Heart left ventricle (tissue), 16 donors: Measurements from ENCODE around the gene RALGPS1. TPM values are rescaled to one million over a fixed set of nuclear protein-coding genes. Genes with fewer than 3 reads are reported as not detected.

Experiments
- ATAC-seq, 4 donors: fragments of 200-7000 bp; cut with Tn5 transposase; one replicate each; pipeline ENCODE4 v1.9.1; 2020 to 2022; ENCODE audit warnings: moderate library complexity in 4 of 4, mild to moderate bottlenecking in 3 of 4, moderate number of reproducible peaks in 1 of 4
- DNase-seq, 5 donors: peaks; one replicate each; pipeline ENCODE4 v3.0.0-alpha.2; 2020
- H3K27ac ChIP-seq, 12 donors: fragments of 200-600 bp; sonication (generic) in 4 of 12; one replicate each; pipeline versions ENCODE4 v1.5.0 to v1.8.0; 2016 to 2022; ENCODE audit warnings: mild to moderate bottlenecking in 2 of 12
- H3K27me3 ChIP-seq, 9 donors: fragments of 200-600 bp; sonication (generic) in 2 of 9; one replicate each; pipeline versions ENCODE4 v1.5.1 to v1.8.0; 2016 to 2022; ENCODE audit warnings: mild to moderate bottlenecking in 3 of 9
- H3K36me3 ChIP-seq, 9 donors: fragments of 200-600 bp; sonication (generic) in 2 of 9; one replicate each; pipeline versions ENCODE4 v1.5.0 to v1.8.0; 2018 to 2022; ENCODE audit warnings: mild to moderate bottlenecking in 2 of 9
- H3K4me1 ChIP-seq, 12 donors: fragments of 200-600 bp; sonication (generic) in 4 of 12; one replicate each; pipeline versions ENCODE4 v1.5.0 to v1.8.0; 2016 to 2022; ENCODE audit warnings: mild to moderate bottlenecking in 3 of 12
- H3K4me3 ChIP-seq, 12 donors: fragments of 200-600 bp; sonication (generic) in 4 of 12; one replicate each; pipeline versions ENCODE4 v1.5.0 to v1.8.0; 2017 to 2022; ENCODE audit warnings: mild to moderate bottlenecking in 9 of 12, moderate library complexity in 4 of 12
- H3K9me3 ChIP-seq, 12 donors: fragments of 200-600 bp; sonication (generic) in 4 of 12; one replicate each; pipeline versions ENCODE4 v1.5.0 to v1.8.0; 2016 to 2022; ENCODE audit warnings: mild to moderate bottlenecking in 1 of 12
- CTCF ChIP-seq, 12 donors: fragments of 200-600 bp; sonication (generic) in 4 of 12; IDR thresholded peaks; one replicate each; pipeline versions ENCODE4 v1.5.0 to v1.8.0; 2018 to 2022; ENCODE audit warnings: antibody characterized with exemption in 12 of 12, mild to moderate bottlenecking in 5 of 12
- POLR2A ChIP-seq, 2 donors: fragments of 450-650 bp; IDR thresholded peaks; one replicate each; pipeline ENCODE4 v1.6.1; 2017; ENCODE audit warnings: antibody characterized with exemption in 2 of 2, mild to moderate bottlenecking in 2 of 2, moderate library complexity in 2 of 2
- WGBS, 4 donors: extraction: QIAGEN DNeasy Blood & Tissue Kit in 2 of 4; methylation state at CpG; one replicate each; pipeline versions ENCODE4 v1.1.5 to v1.1.7; 2013 to 2018; 5-methylcytosine and 5-hydroxymethylcytosine counted together
- intact Hi-C, 10 donors: fragments of 100-400 bp; cut with DNase I; formaldehyde crosslinking; loops; one replicate each; pipeline versions ENCODE4 v1.11.1 to v1.14.2; 2022
- polyA plus RNA-seq, 2 donors: library from polyadenylated mRNA; stranded (reverse); fragments of 200-250 nt; gene quantifications; one replicate each; pipeline ENCODE4 v1.2.3, GENCODE V29; 2013
- total RNA-seq, 9 donors: library from RNA; depleted of rRNA in 2 of 9; stranded (reverse); fragments of >200 nt in 2 of 9; fragmentation: NEBNext Ultra II Directional in 3 of 9; extraction: Animal tissue kit (Norgen Biotek cat#: 25700) in 3 of 9; gene quantifications; one replicate each; pipeline versions ENCODE4 v1.1.0 to v1.2.4, GENCODE V29; 2016 to 2023
- donor health status: ischemic (EF 13 %, LVEDD 7.1; RV severe dilation, severe dysfunction).
- donor health status: healthy with polysubstance abuse.
- donor health status: DM: no; HTN: yes; CAD: no.
- donor health status: DM: no; HTN: no; CAD: no.
- donor health status: ischemic (EF 25% LVEDD 6.9; RV normal size, moderate dysfunction).
- donor health status: ischemic (EF 25% LVEDD 5.7; RV mildly dilated, moderate dysfunction).
- donor health status: healthy.
- donor health status: DM: yes; HTN: yes; CAD: no.
- donor health status: ischemic (EF 35%, LVEDD 5.7; RV mildly dilated, moderate dysfunction).
- donor health status: nonischemic (EF 11% LVEDD 7.7; RV severe dilation, severe dysfunction).
- donor health status: DM: yes; HTN: yes; CAD: no.
- donor health status: PGD.
- donor health status: ischemic (EF 29% LVEDD 5.4; RV normal size, mild dysfunction).
- donor health status: nonischemic (EF 23%, LVEDD 6.1; RV moderate dilation, normal function).

The RALGPS1 gene
- total and polyA plus RNA-seq, 11 donors: 8.0 to 21.8 (median 14.4) TPM

GRCh38 chr9:127211983-127212382 is 297.4 kb downstream of the RALGPS1 start:
- DNase-seq (no peak), ATAC-seq (no peak)
- Histone ChIP-seq H3K4me1 (peaks cover 0 to 12% (median 0%) of the 10 kb centered on the region in 12 donors), H3K27me3 (no peaks in the 10 kb centered on the region), H3K4me3 (no peak overlapping the region), H3K9me3 (no peaks in the 10 kb centered on the region), H3K36me3 (no peaks in the 10 kb centered on the region), H3K27ac (no peak overlapping the region)
- 87 to 98% (median 96%) methylated on average over 7 to 11 of the region's 11 CpGs for WGBS, 4 donors
- TF ChIP-seq POLR2A (IDR thresholded peaks at IDR 0.05) (no peak), CTCF (IDR thresholded peaks at IDR 0.05) (no peak)
- intact Hi-C loops: loop anchor here in 3 of 10 donors (5.0 to 10.0 kb wide), 3 partner anchors 133 to 353 kb away; a partner anchor contains a TSS

GRCh38 chr9:127212453-127212852 is 297.9 kb downstream of the RALGPS1 start:
- ATAC-seq (no peak), DNase-seq (no peak)
- no peaks in the 10 kb centered on the region for H3K36me3 ChIP-seq
- no peaks in the 10 kb centered on the region for H3K9me3 ChIP-seq
- WGBS, 4 donors: 82 to 92% (median 86%) methylated on average over 8 to 9 of the region's 9 CpGs
- H3K27ac ChIP-seq: no peak overlapping the region
- H3K4me1 ChIP-seq: peaks cover 0 to 12% (median 0%) of the 10 kb centered on the region in 12 donors
- H3K27me3 ChIP-seq: no peaks in the 10 kb centered on the region
- intact Hi-C loops: loop anchor here in 3 of 10 donors (5.0 to 10.0 kb wide), 3 partner anchors 132 to 352 kb away; a partner anchor contains a TSS
- no peak overlapping the region for H3K4me3 ChIP-seq
- TF ChIP-seq CTCF (IDR thresholded peaks at IDR 0.05) (no peak), POLR2A (IDR thresholded peaks at IDR 0.05) (no peak)

- Histone ChIP-seq H3K27ac (no peak overlapping the region), H3K27me3 (no peaks in the 10 kb centered on the region), H3K4me3 (no peak overlapping the region), H3K4me1 (peaks cover 0 to 9% (median 0%) of the 10 kb centered on the region in 12 donors), H3K9me3 (no peaks in the 10 kb centered on the region), H3K36me3 (peaks cover 0 to under 1% (median 0%) of the 10 kb centered on the region in 9 donors)
- DNase-seq (no peak), ATAC-seq (no peak)
- TF ChIP-seq POLR2A (IDR thresholded peaks at IDR 0.05): no peak
- TF ChIP-seq CTCF (IDR thresholded peaks at IDR 0.05): no peak
- intact Hi-C loops: loop anchor here in 4 of 10 donors (2.0 to 10.0 kb wide), 4 partner anchors 131 to 351 kb away; a partner anchor contains a TSS
- WGBS, 4 donors: 73 to 87% (median 78%) methylated on average over 4 of the region's 4 CpGs
These were observed 299.3 kb downstream of the RALGPS1 start for GRCh38 chr9:127213859-127214258.

- peak; percentile 58 to 82 (median 74) for TF ChIP-seq CTCF (IDR thresholded peaks at IDR 0.05)
- TF ChIP-seq POLR2A (IDR thresholded peaks at IDR 0.05): no peak
- Histone ChIP-seq H3K4me1 (peaks cover 0 to 8% (median 0%) of the 10 kb centered on the region in 12 donors), H3K4me3 (no peak overlapping the region), H3K27me3 (no peaks in the 10 kb centered on the region), H3K27ac (no peak overlapping the region), H3K9me3 (no peaks in the 10 kb centered on the region), H3K36me3 (peaks cover 0 to 4% (median 0%) of the 10 kb centered on the region in 9 donors)
- intact Hi-C loops: loop anchor here in 5 of 10 donors (2.0 to 10.0 kb wide), 6 partner anchors 128 to 350 kb away; partner anchors contain the start of gene SLC2A8 (in 1 of the 5)
- ATAC-seq: peak in 3 of 4 donors; percentile 27 to 60 (median 59)
- 38 to 40% (median 39%) methylated on average over 6 of the region's 6 CpGs for WGBS, 4 donors
- peak in 1 of 5 donors; percentile 53 for DNase-seq
These were observed 300.1 kb downstream of the RALGPS1 start for GRCh38 chr9:127214421-127215267.
